H1 (cell line): ENCODE data around the gene HHAT. TPM values are rescaled to one million over a fixed set of nuclear protein-coding genes. Genes with fewer than 3 reads are reported as not detected.

Experiments used
- CHD7 ChIP-seq: fragments of 300-600 bp; sonication (generic); IDR thresholded peaks from 2 replicates; pipeline ENCODE4 v1.7.1; 2012; ENCODE audit warnings: low read length, moderate library complexity, mild to moderate bottlenecking, inconsistent platforms; ENCODE audit not compliant: insufficient replicate concordance
- CREB1 ChIP-seq: IDR thresholded peaks from 2 replicates; pipeline ENCODE4 v1.6.1; 2012; ENCODE audit warnings: inconsistent platforms
- TCF12 ChIP-seq: IDR thresholded peaks from 2 replicates; pipeline ENCODE4 v1.6.1; 2011; ENCODE audit warnings: low read depth, mild to moderate bottlenecking, low read length
- polyA plus RNA-seq, 7 experiments: library from polyadenylated mRNA; depleted of rRNA in 3 of 7; stranded (reverse) in 5 of 7; unstranded in 2 of 7; fragments of >200 nt in 5 of 7; fragments of 200-250 nt in 2 of 7; gene quantifications; 1 replicate in 5 of 7; 2 replicates in 1 of 7; 4 replicates in 1 of 7; pipeline versions ENCODE4 v1.2.1 to v1.2.3, GENCODE V29; 2011 to 2013; ENCODE audit warnings: missing spikeins in 2 of 7, mixed read lengths in 2 of 7
- total RNA-seq: library from RNA; stranded (reverse); fragmentation: NEBNext Ultra II Directional; extraction: Animal tissue kit (Norgen Biotek cat#: 25700); gene quantifications from 2 replicates; pipeline ENCODE4 v1.2.1, GENCODE V29; 2021

The HHAT gene
- total and polyA plus RNA-seq, 2 of the 8 experiments (the other 6 are each of a cell fraction or from before 2014, with no cell fraction given) = 0.15 to 0.51 TPM

DNA sequence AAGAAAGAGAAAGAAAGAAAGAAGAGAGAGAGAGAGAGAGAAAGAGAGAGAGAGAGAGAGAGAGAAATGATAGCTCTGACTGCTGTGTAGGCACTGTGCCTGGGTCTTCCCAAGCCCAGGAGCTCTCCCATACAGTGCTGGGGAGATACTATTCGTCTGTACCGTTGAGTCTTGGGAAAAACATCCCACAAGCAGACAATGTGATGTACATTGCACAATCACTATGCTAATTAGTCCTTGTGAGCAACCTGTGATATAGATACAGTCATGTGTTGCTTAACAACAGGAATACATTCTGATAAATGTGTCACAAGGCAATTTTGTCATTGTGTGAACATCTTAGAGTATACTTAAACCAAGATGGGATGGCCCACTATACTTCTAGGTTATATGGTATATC, 381.0 kb downstream of the HHAT start (continued):
- no peak for TF ChIP-seq CHD7
- no peak for TF ChIP-seq CREB1
- TF ChIP-seq TCF12 = no peak
